ENCODE results near the gene DDIT4L. TPM values are rescaled to one million over a fixed set of nuclear protein-coding genes. Genes with fewer than 3 reads are reported as not detected.

DDIT4L gene
- total RNA-seq, 2 experiments from 2014 or later: 0.16 TPM; not detected in 1

Other genes starting within 250 kb of the DDIT4L start
- gene DNAJB14, start 243.8 kb downstream of the DDIT4L start, total RNA-seq: 10 to 100 TPM; 69.5 to 71.8 TPM
- 100 to 1,000 TPM in 1 of 2 experiments, 10 to 100 TPM in 1; 99.6 to 103 TPM for gene H2AZ1, start 240.2 kb downstream of the DDIT4L start, total RNA-seq